KMS-11 (cell line): ENCODE measurements around the gene RHBDD1.

Experiments
- H2AFZ ChIP-seq: fragments of 200-600 bp; sonication (generic); 2 replicates; pipeline ENCODE4 v1.6.1; 2016; ENCODE audit warnings: antibody characterized with exemption, mixed run types, low read depth
- H3K27ac ChIP-seq: fragments of 200-600 bp; sonication (generic); 2 replicates; pipeline ENCODE4 v1.6.1; 2016; ENCODE audit warnings: mild to moderate bottlenecking, mixed run types
- H3K27me3 ChIP-seq: fragments of 200-600 bp; sonication (generic); 2 replicates; pipeline ENCODE4 v1.6.1; 2017; ENCODE audit warnings: mild to moderate bottlenecking, low read depth, mixed run types, moderate library complexity; ENCODE audit not compliant: insufficient read depth
- H3K36me3 ChIP-seq: fragments of 200-600 bp; sonication (generic); 2 replicates; pipeline ENCODE4 v1.6.1; 2017; ENCODE audit warnings: mild to moderate bottlenecking, mixed run types; ENCODE audit not compliant: insufficient read depth
- H3K4me1 ChIP-seq: fragments of 200-600 bp; sonication (generic); 2 replicates; pipeline ENCODE4 v1.6.1; 2016; ENCODE audit warnings: mild to moderate bottlenecking, low read depth, mixed run types; ENCODE audit not compliant: poor library complexity, severe bottlenecking
- H3K4me2 ChIP-seq: fragments of 200-600 bp; sonication (generic); 2 replicates; pipeline ENCODE4 v1.7.0; 2016; ENCODE audit warnings: mild to moderate bottlenecking, mixed run types
- H3K4me3 ChIP-seq: fragments of 200-600 bp; sonication (generic); IDR thresholded peaks from 2 replicates; pipeline ENCODE4 v1.6.1; 2017; ENCODE audit warnings: low read depth, low read length, mixed read lengths; ENCODE audit not compliant: insufficient read depth
- H3K79me2 ChIP-seq: fragments of 200-600 bp; sonication (generic); 2 replicates; pipeline ENCODE4 v1.6.1; 2016; ENCODE audit warnings: low read depth, mixed run types; ENCODE audit not compliant: insufficient read depth
- H3K9ac ChIP-seq: fragments of 200-600 bp; sonication (generic); 2 replicates; pipeline ENCODE4 v1.6.1; 2016; ENCODE audit warnings: mild to moderate bottlenecking, mixed run types
- H4K20me1 ChIP-seq: fragments of 200-600 bp; sonication (generic); 2 replicates; pipeline ENCODE4 v1.6.1; 2016; ENCODE audit warnings: mild to moderate bottlenecking, mixed run types; ENCODE audit not compliant: insufficient read depth
- CTCF ChIP-seq: fragments of 200-600 bp; sonication (generic); conservative IDR thresholded peaks from 2 replicates; pipeline ENCODE4 v1.6.1; 2017; ENCODE audit warnings: low read depth, mild to moderate bottlenecking, antibody characterized with exemption, low read length, moderate library complexity, mixed read lengths

RHBDD1 gene

GRCh38 chr2:227030789-227031188 is 194.9 kb downstream of the RHBDD1 start:
- no peak overlapping the region for H3K4me3 ChIP-seq
- H3K79me2 ChIP-seq: no peaks in the 10 kb centered on the region
- no peaks in the 10 kb centered on the region for H3K4me1 ChIP-seq
- TF ChIP-seq CTCF: no peak
- H3K9ac ChIP-seq: no peak overlapping the region
- H3K27me3 ChIP-seq: no peaks in the 10 kb centered on the region
- H3K36me3 ChIP-seq: no peaks in the 10 kb centered on the region
- H2AFZ ChIP-seq: no peak overlapping the region
- no peaks in the 10 kb centered on the region for H4K20me1 ChIP-seq
- H3K4me2 ChIP-seq: no peak overlapping the region
- H3K27ac ChIP-seq: no peak overlapping the region

GRCh38 chr2:227031379-227031778 is 195.5 kb downstream of the RHBDD1 start:
- Histone ChIP-seq H3K79me2 (no peaks in the 10 kb centered on the region), H3K4me1 (no peaks in the 10 kb centered on the region), H3K4me2 (no peak overlapping the region), H4K20me1 (no peaks in the 10 kb centered on the region), H3K27ac (no peak overlapping the region), H3K27me3 (no peaks in the 10 kb centered on the region), H2AFZ (no peak overlapping the region), H3K36me3 (no peaks in the 10 kb centered on the region), H3K9ac (no peak overlapping the region), H3K4me3 (no peak overlapping the region)
- no peak for TF ChIP-seq CTCF

DNA sequence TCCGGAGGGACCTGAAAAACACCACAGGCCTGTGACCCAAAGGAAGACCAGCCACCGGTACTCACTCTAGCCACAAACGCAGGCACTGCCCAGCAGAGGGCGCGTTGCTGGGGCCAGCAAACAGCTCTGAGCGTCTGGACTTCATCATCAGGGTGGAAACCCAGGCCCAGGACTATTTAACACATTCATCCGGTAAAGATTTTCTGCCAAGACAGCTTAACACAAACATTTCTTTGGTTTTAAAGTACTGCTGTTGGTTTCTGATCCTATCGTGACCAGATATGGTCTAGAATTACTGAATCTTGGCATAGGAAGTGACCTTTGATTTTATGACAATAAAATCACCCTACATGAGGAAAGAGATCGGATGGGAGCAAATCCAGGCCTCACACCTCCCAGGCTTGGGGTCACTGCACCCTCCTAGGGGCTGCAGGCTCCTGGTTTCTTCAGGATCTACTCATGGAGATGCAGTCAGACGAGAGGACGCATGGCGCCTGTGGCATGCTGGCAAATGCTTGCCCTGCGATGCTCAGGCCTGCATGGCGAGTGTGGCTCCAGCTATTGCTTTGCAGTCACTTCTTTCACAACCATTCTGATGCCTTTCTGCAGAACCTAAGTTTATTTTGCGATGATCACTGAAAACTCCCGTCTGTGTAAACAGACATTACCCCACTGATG is 197.8 kb downstream of the RHBDD1 start:
- Histone ChIP-seq H3K79me2 (no peaks in the 10 kb centered on the region), H2AFZ (no peak overlapping the region), H3K27me3 (no peaks in the 10 kb centered on the region), H3K9ac (no peak overlapping the region), H4K20me1 (no peaks in the 10 kb centered on the region), H3K36me3 (no peaks in the 10 kb centered on the region), H3K27ac (no peak overlapping the region), H3K4me3 (no peak overlapping the region), H3K4me2 (no peak overlapping the region), H3K4me1 (no peaks in the 10 kb centered on the region)
- peak; percentile 55 for TF ChIP-seq CTCF

GRCh38 chr2:227035711-227036367 is 200.0 kb downstream of the RHBDD1 start:
- Histone ChIP-seq H3K4me1 (no peaks in the 10 kb centered on the region), H3K27ac (no peak overlapping the region), H4K20me1 (no peaks in the 10 kb centered on the region), H3K9ac (no peak overlapping the region), H3K79me2 (no peaks in the 10 kb centered on the region), H2AFZ (no peak overlapping the region), H3K4me3 (no peak overlapping the region), H3K27me3 (no peaks in the 10 kb centered on the region), H3K36me3 (no peaks in the 10 kb centered on the region), H3K4me2 (no peak overlapping the region)
- TF ChIP-seq CTCF: no peak
